ENCODE data around the gene ITGA5. TPM values are rescaled to one million over a fixed set of nuclear protein-coding genes. Genes with fewer than 3 reads are reported as not detected.

Gene ITGA5
- total and polyA plus RNA-seq, 9 of the 15 experiments (the other 6 are each of a cell fraction or from before 2014, with no cell fraction given): 9.1 to 82.1 (median 47.4) TPM

GRCh38 chr12:54359762-54360351, 59.2 kb downstream of the ITGA5 start (continued):
- TF ChIP-seq TCF15 (CRISPR knock-in tag; IDR thresholded peaks at IDR 0.05): 0 out of 2 replicates have a peak, but pooled peaks have one; percentile 35
- no peak for TF ChIP-seq SIN3A (IDR thresholded peaks at IDR 0.05; ENCODE audit: borderline replicate concordance in 2 of 2, control insufficient read depth in 1 of 2, low read depth in 2 of 2, low read length in 2 of 2)
- TF ChIP-seq MTF1 (CRISPR knock-in tag; IDR thresholded peaks at IDR 0.05; ENCODE audit: borderline replicate concordance): 0 out of 2 replicates have a peak, but pooled peaks have one; percentile 21
- TF ChIP-seq ZNF583 (CRISPR knock-in tag; IDR thresholded peaks at IDR 0.05): 0 out of 2 replicates have a peak, but pooled peaks have one; percentile 42
- no peak for TF ChIP-seq ZNF584 (CRISPR knock-in tag; IDR thresholded peaks at IDR 0.05; ENCODE audit: low read depth)
- no peak for TF ChIP-seq ZNF586 (CRISPR knock-in tag; conservative IDR thresholded peaks at IDR 0.05)
- peak; percentile 31; the same call in 1 of the 2 replicates for TF ChIP-seq L3MBTL2 (IDR thresholded peaks at IDR 0.05)
- TF ChIP-seq HMG20A (CRISPR knock-in tag; conservative IDR thresholded peaks at IDR 0.05): no peak
- TF ChIP-seq PCBP2 (IDR thresholded peaks at IDR 0.05; ENCODE audit: low read depth, low read length, poor library complexity, severe bottlenecking): no peak
- TF ChIP-seq NRF1 (conservative IDR thresholded peaks at IDR 0.05 in 1 of 2, IDR thresholded peaks at IDR 0.05 in 1 of 2): peak in 1 of 2 experiments; percentile 55; a peak in 3 of 4 replicates
- no peak for TF ChIP-seq ZC3H4 (CRISPR knock-in tag; IDR thresholded peaks at IDR 0.05; ENCODE audit: borderline replicate concordance)
- peak; percentile 36; the same call in 1 of the 2 replicates for TF ChIP-seq DMBX1 (CRISPR knock-in tag; IDR thresholded peaks at IDR 0.05; ENCODE audit: borderline replicate concordance)
- TF ChIP-seq ZFX (CRISPR knock-in tag; IDR thresholded peaks at IDR 0.05): peak; percentile 39
- TF ChIP-seq HSF4 (CRISPR knock-in tag; IDR thresholded peaks at IDR 0.05; ENCODE audit: borderline replicate concordance): 0 out of 2 replicates have a peak, but pooled peaks have one; percentile 14
- 0 out of 2 replicates have a peak, but pooled peaks have one; percentile 36 for TF ChIP-seq IRF9 (tag; IDR thresholded peaks at IDR 0.05)
- TF ChIP-seq CHD1 (IDR thresholded peaks at IDR 0.05; ENCODE audit: low read length): peak; percentile 78
- TF ChIP-seq DPF2 (IDR thresholded peaks at IDR 0.05): 0 out of 2 replicates have a peak, but pooled peaks have one; percentile 5
- no peak; the same call in 1 of the 2 replicates for TF ChIP-seq ATF7 (IDR thresholded peaks at IDR 0.05)
- TF ChIP-seq HIVEP1 (CRISPR knock-in tag; IDR thresholded peaks at IDR 0.05): no peak
- TF ChIP-seq RBM25 (IDR thresholded peaks at IDR 0.05; ENCODE audit: low read depth, low read length, severe bottlenecking): peak; percentile 91
- no peak for TF ChIP-seq RAD51 (IDR thresholded peaks at IDR 0.05; ENCODE audit: borderline replicate concordance, low read depth)
- peak in 1 of 2 experiments; percentile 13; a peak in 1 of 4 replicates for TF ChIP-seq MLLT1 (IDR thresholded peaks at IDR 0.05)
- peak; percentile 2; the same call in 1 of the 2 replicates for TF ChIP-seq ZNF766 (CRISPR knock-in tag; conservative IDR thresholded peaks at IDR 0.05)
- TF ChIP-seq THAP7 (CRISPR knock-in tag; IDR thresholded peaks at IDR 0.05): no peak
- TF ChIP-seq POLR2B (IDR thresholded peaks at IDR 0.05; ENCODE audit: low read depth, partially characterized antibody): peak; percentile 7
- peak in 1 of 2 experiments; percentile 93; a peak in 2 of 4 replicates for TF ChIP-seq HDAC1 (IDR thresholded peaks at IDR 0.05)
